ENCODE results near the gene ADAM33. TPM values are rescaled to one million over a fixed set of nuclear protein-coding genes. Genes with fewer than 3 reads are reported as not detected.

ADAM33 gene
- total and polyA plus RNA-seq, 4 donors: 0.11 to 1.2 (median 0.60) TPM

GRCh38 chr20:3658019-3658715 lies 23.6 kb downstream of the ADAM33 start:
- WGBS: 96% methylated on average over 7 of the region's 7 CpGs
- no peak overlapping the region for H3K9ac ChIP-seq (ENCODE audit: low read depth in 1 of 2, low read length in 2 of 2)
- no peak overlapping the region for H3K27ac ChIP-seq (ENCODE audit: low read depth in 1 of 2, low read length in 2 of 2)
- no peaks in the 10 kb centered on the region for H3K36me3 ChIP-seq (ENCODE audit: control insufficient read depth in 4 of 4, insufficient read depth in 3 of 4, low read depth in 1 of 4, low read length in 3 of 4)
- peaks cover 0 to 2% (median 0%) of the 10 kb centered on the region in 4 donors for H3K9me3 ChIP-seq (ENCODE audit: control insufficient read depth in 4 of 4, low read length in 3 of 4)
- TF ChIP-seq FOXA1 (IDR thresholded peaks at IDR 0.05) (no peak), GABPA (IDR thresholded peaks at IDR 0.05 in 1 of 2, conservative IDR thresholded peaks at IDR 0.05 in 1 of 2) (no peak), JUND (IDR thresholded peaks at IDR 0.05) (no peak), REST (IDR thresholded peaks at IDR 0.05) (no peak), ATF3 (IDR thresholded peaks at IDR 0.05) (no peak), HNF4A (conservative IDR thresholded peaks at IDR 0.05) (no peak), RAD21 (IDR thresholded peaks at IDR 0.05) (no peak), HNF4G (IDR thresholded peaks at IDR 0.05) (no peak), RXRA (IDR thresholded peaks at IDR 0.05) (no peak), MAX (IDR thresholded peaks at IDR 0.05) (no peak), NR2F2 (IDR thresholded peaks at IDR 0.05) (no peak), SP1 (IDR thresholded peaks at IDR 0.05) (no peak), CTCF (IDR thresholded peaks at IDR 0.05; ENCODE audit: low read depth, low read length, missing input control) (no peak), TAF1 (conservative IDR thresholded peaks at IDR 0.05) (no peak), ZBTB33 (IDR thresholded peaks at IDR 0.05) (no peak), YY1 (IDR thresholded peaks at IDR 0.05) (no peak), EGR1 (IDR thresholded peaks at IDR 0.05; ENCODE audit: low read depth in 2 of 2) (no peak), FOXA2 (IDR thresholded peaks at IDR 0.05) (no peak)
- no peak for DNase-seq (ENCODE audit: low spot score)
- H3K4me3 ChIP-seq (ENCODE audit: low read depth in 1 of 3, low read length in 3 of 3): no peak overlapping the region
- peaks cover 0 to 8% (median 3%) of the 10 kb centered on the region in 4 donors for H3K4me1 ChIP-seq (ENCODE audit: control insufficient read depth in 4 of 4, insufficient read depth in 4 of 4, low read length in 3 of 4)
- H3K27me3 ChIP-seq (ENCODE audit: control insufficient read depth in 4 of 4, insufficient read depth in 4 of 4, low read length in 3 of 4): peaks cover 0 to 21% (median 5%) of the 10 kb centered on the region in 4 donors
